Neural crest cell (in vitro differentiated cells): ENCODE results near the gene PTTG1IP. TPM values are rescaled to one million over a fixed set of nuclear protein-coding genes. Genes with fewer than 3 reads are reported as not detected.

ENCODE experiments used
- DNase-seq: peaks from one replicate; pipeline ENCODE4 v3.0.0; 2021; ENCODE audit warnings: low read depth, mixed read lengths, low spot score
- H3K27ac Mint-ChIP-seq: one replicate; pipeline ENCODE4 v1.8.0; 2021; ENCODE audit warnings: mild to moderate bottlenecking, mixed read lengths; ENCODE audit not compliant: unreplicated experiment
- H3K27me3 Mint-ChIP-seq: 2 replicates; pipeline ENCODE4 v1.8.0; 2021; ENCODE audit warnings: low read depth, mild to moderate bottlenecking, mixed read lengths
- H3K36me3 Mint-ChIP-seq: 2 replicates; pipeline ENCODE4 v1.8.0; 2021; ENCODE audit warnings: low read depth, mild to moderate bottlenecking, mixed read lengths
- H3K4me1 Mint-ChIP-seq: 2 replicates; pipeline ENCODE4 v1.8.0; 2021; ENCODE audit warnings: mixed read lengths
- H3K4me3 Mint-ChIP-seq: one replicate; pipeline ENCODE4 v1.8.0; 2021; ENCODE audit warnings: mild to moderate bottlenecking, mixed read lengths
- H3K9me3 Mint-ChIP-seq: 2 replicates; pipeline ENCODE4 v1.8.0; 2021; ENCODE audit warnings: mixed read lengths
- CTCF ChIP-seq: fragments of 200-600 bp; sonication (generic); conservative IDR thresholded peaks from 2 replicates; pipeline ENCODE4 v1.5.0; 2021; ENCODE audit warnings: antibody characterized with exemption, mild to moderate bottlenecking
- total RNA-seq: library from RNA; stranded (reverse); gene quantifications from 2 replicates; pipeline ENCODE4 v1.2.1, GENCODE V29; 2021

PTTG1IP gene
- total RNA-seq, 1 donor from 2014 or later = 164 TPM

- H3K27me3 Mint-ChIP-seq = no peaks in the 10 kb centered on the region
Measured at GRCh38 chr21:44854664-44855446, 18.6 kb downstream of the PTTG1IP start.

GRCh38 chr21:44854391-44854663 is 19.2 kb downstream of the PTTG1IP start:
- Mint-ChIP-seq H3K4me3 (no peak overlapping the region), H3K9me3 (no peaks in the 10 kb centered on the region), H3K27me3 (no peaks in the 10 kb centered on the region), H3K4me1 (no peaks in the 10 kb centered on the region), H3K36me3 (peaks cover 9% of the 10 kb centered on the region), H3K27ac (no peak overlapping the region)
- no peak for TF ChIP-seq CTCF
- DNase-seq = no peak

More at GRCh38 chr21:44854664-44855446, 18.6 kb downstream of the PTTG1IP start:
- Mint-ChIP-seq H3K27ac (no peak overlapping the region), H3K36me3 (peaks cover 9% of the 10 kb centered on the region), H3K4me3 (no peak overlapping the region), H3K4me1 (no peaks in the 10 kb centered on the region), H3K9me3 (no peaks in the 10 kb centered on the region)
- TF ChIP-seq CTCF = no peak
- DNase-seq = no peak

GRCh38 chr21:44853601-44854390 is 19.7 kb downstream of the PTTG1IP start:
- Mint-ChIP-seq H3K36me3 (peaks cover 9% of the 10 kb centered on the region), H3K27ac (no peak overlapping the region), H3K27me3 (no peaks in the 10 kb centered on the region), H3K4me3 (no peak overlapping the region), H3K4me1 (no peaks in the 10 kb centered on the region), H3K9me3 (no peaks in the 10 kb centered on the region)
- DNase-seq = no peak
- TF ChIP-seq CTCF = no peak

GRCh38 chr21:44850905-44851657 is 22.4 kb downstream of the PTTG1IP start:
- H3K27ac Mint-ChIP-seq = no peak overlapping the region
- DNase-seq = no peak
- no peak for TF ChIP-seq CTCF
- H3K4me1 Mint-ChIP-seq = peaks cover 6% of the 10 kb centered on the region
- no peaks in the 10 kb centered on the region for H3K9me3 Mint-ChIP-seq
- no peaks in the 10 kb centered on the region for H3K27me3 Mint-ChIP-seq
- peaks cover 8% of the 10 kb centered on the region for H3K36me3 Mint-ChIP-seq
- H3K4me3 Mint-ChIP-seq = no peak overlapping the region

GRCh38 chr21:44850208-44850800 is 23.2 kb downstream of the PTTG1IP start:
- Mint-ChIP-seq H3K36me3 (peaks cover 5% of the 10 kb centered on the region), H3K4me3 (no peak overlapping the region), H3K27ac (no peak overlapping the region), H3K4me1 (peaks cover 8% of the 10 kb centered on the region), H3K27me3 (no peaks in the 10 kb centered on the region), H3K9me3 (no peaks in the 10 kb centered on the region)
- no peak for TF ChIP-seq CTCF
- no peak for DNase-seq
